ENCODE measurements around the gene KYNU.

GRCh38 chr2:142994665-142995064 is 117.2 kb downstream of the KYNU start:
- TF ChIP-seq BACH1 (IDR thresholded peaks at IDR 0.05; ENCODE audit: borderline replicate concordance), result no peak
- TF ChIP-seq TAF1 (IDR thresholded peaks at IDR 0.05; ENCODE audit: borderline replicate concordance, low read depth, low read length), result no peak
- TF ChIP-seq CTCF (IDR thresholded peaks at IDR 0.05 in 2 of 3, conservative IDR thresholded peaks at IDR 0.05 in 1 of 3; ENCODE audit: control insufficient read depth in 2 of 3, extremely low read depth in 1 of 3, insufficient read depth in 1 of 3, low read depth in 3 of 3, low read length in 3 of 3), result no peak
- TF ChIP-seq E2F4 (IDR thresholded peaks at IDR 0.05; ENCODE audit: low read depth, low read length), result no peak
- no peak for TF ChIP-seq EP300 (IDR thresholded peaks at IDR 0.05; ENCODE audit: borderline replicate concordance in 1 of 2, control insufficient read depth in 1 of 2, low read depth in 2 of 2, low read length in 2 of 2)
- TF ChIP-seq TCF3 (IDR thresholded peaks at IDR 0.05; ENCODE audit: borderline replicate concordance, insufficient read depth, low read depth, low read length), result no peak
- no peak for TF ChIP-seq CBX5 (IDR thresholded peaks at IDR 0.05; ENCODE audit: low read depth)
